Upper lobe of left lung (tissue), 6 donors: ENCODE data around the gene STK10. TPM values are rescaled to one million over a fixed set of nuclear protein-coding genes. Genes with fewer than 3 reads are reported as not detected.

Source experiments
- ATAC-seq, 2 donors: fragments of 200-7000 bp; cut with Tn5 transposase; one replicate each; pipeline ENCODE4 v1.9.1; 2022; ENCODE audit warnings: mild to moderate bottlenecking in 2 of 2, moderate library complexity in 2 of 2; ENCODE audit not compliant: low FRiP score in 2 of 2
- DNase-seq, 2 donors: peaks; one replicate each; pipeline ENCODE4 v3.0.0-alpha.2; 2019 to 2020
- H3K27ac ChIP-seq, 4 donors: fragments of 200-600 bp; sonication (generic); one replicate each; pipeline ENCODE4 v1.5.1; 2016 to 2019
- H3K27me3 ChIP-seq, 4 donors: fragments of 200-600 bp; sonication (generic); one replicate each; pipeline ENCODE4 v1.5.1; 2017 to 2019
- H3K36me3 ChIP-seq, 4 donors: fragments of 200-600 bp; sonication (generic); one replicate each; pipeline ENCODE4 v1.5.1; 2016 to 2019
- H3K4me1 ChIP-seq, 4 donors: fragments of 200-600 bp; sonication (generic); one replicate each; pipeline ENCODE4 v1.5.1; 2018 to 2019
- H3K4me3 ChIP-seq, 4 donors: fragments of 200-600 bp; sonication (generic); one replicate each; pipeline ENCODE4 v1.5.1; 2017 to 2019; ENCODE audit warnings: mild to moderate bottlenecking in 2 of 4, moderate library complexity in 1 of 4
- H3K9me3 ChIP-seq, 4 donors: fragments of 200-600 bp; sonication (generic); one replicate each; pipeline ENCODE4 v1.5.1; 2018 to 2019
- CTCF ChIP-seq, 6 experiments: fragments of 450-650 bp in 4 of 6; fragments of 200-600 bp in 2 of 6; sonication (generic) in 2 of 6; IDR thresholded peaks; one replicate each; pipeline ENCODE4 v1.5.1; 2016 to 2019; ENCODE audit warnings: antibody characterized with exemption in 6 of 6
- EP300 ChIP-seq, 4 donors: sonication (generic); formaldehyde crosslinking; IDR thresholded peaks; one replicate each; pipeline ENCODE4 v1.5.1; 2017; ENCODE audit warnings: antibody characterized with exemption in 4 of 4, control low read depth in 2 of 4
- POLR2A ChIP-seq, 4 donors: fragments of 450-650 bp; IDR thresholded peaks; one replicate each; pipeline ENCODE4 v1.5.1; 2016 to 2017; ENCODE audit warnings: antibody characterized with exemption in 4 of 4, mild to moderate bottlenecking in 2 of 4
- POLR2AphosphoS5 ChIP-seq, 2 donors: sonication (generic); formaldehyde crosslinking; IDR thresholded peaks; one replicate each; pipeline ENCODE4 v1.5.1; 2017; ENCODE audit warnings: antibody characterized with exemption in 2 of 2
- whole genome bisulfite sequencing, 2 donors: methylation state at CpG; one replicate each; pipeline ENCODE4 v1.1.5; 2017 to 2018; 5-methylcytosine and 5-hydroxymethylcytosine counted together
- total RNA-seq, 6 donors: library from RNA; depleted of rRNA in 4 of 6; stranded (reverse); fragments of >200 nt in 4 of 6; gene quantifications; one replicate each; pipeline versions ENCODE4 v1.1.0 to v1.2.1, GENCODE V29; 2016 to 2021
- donor health status: DM: no; HTN: no; CAD: no; lungs with moderate emphysema.
- donor health status: DM: no; HTN: yes; CAD: no; lungs with severe emphysema.

The STK10 gene
- total RNA-seq, 6 donors from 2014 or later: 50.6 to 170 (median 60.5) TPM

GRCh38 chr5:172043865-172044264 lies 144.2 kb downstream of the STK10 start:
- H3K9me3 ChIP-seq: no peaks in the 10 kb centered on the region
- peaks cover 0 to 8% (median 0%) of the 10 kb centered on the region in 4 donors for H3K4me1 ChIP-seq
- no peaks in the 10 kb centered on the region for H3K27me3 ChIP-seq
- TF ChIP-seq POLR2AphosphoS5 (IDR thresholded peaks at IDR 0.05): no peak
- no peak for TF ChIP-seq EP300 (IDR thresholded peaks at IDR 0.05)
- TF ChIP-seq POLR2A (IDR thresholded peaks at IDR 0.05): no peak
- TF ChIP-seq CTCF (IDR thresholded peaks at IDR 0.05): no peak
- no peak overlapping the region for H3K27ac ChIP-seq
- DNase-seq (peak in 1 of 2 donors; percentile 57), ATAC-seq (peak in 1 of 2 donors; percentile 20)
- H3K4me3 ChIP-seq: no peak overlapping the region
- 83 to 87% methylated on average over 13 of the region's 13 CpGs for WGBS, 2 donors
- H3K36me3 ChIP-seq: peaks cover 9 to 44% (median 24%) of the 10 kb centered on the region in 4 donors

DNA sequence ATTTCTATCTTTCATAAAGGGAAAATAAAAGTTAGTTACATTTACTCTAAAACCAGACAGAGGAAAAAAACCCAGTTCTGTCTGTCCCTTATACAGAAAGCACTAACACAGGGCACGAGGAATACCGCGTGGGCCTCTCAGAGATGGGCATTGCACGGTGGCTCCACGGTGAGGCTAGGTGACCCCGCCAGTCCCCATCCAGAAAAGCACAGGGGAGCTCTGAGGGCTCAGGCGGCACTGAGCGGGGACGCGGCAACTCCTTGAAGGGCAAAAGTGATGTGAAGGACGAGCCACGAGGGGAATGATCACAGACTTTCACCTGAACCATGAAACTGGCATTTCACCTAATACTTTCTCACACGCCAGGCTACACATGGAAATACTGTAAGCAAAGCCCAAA lies 145.8 kb downstream of the STK10 start:
- Histone ChIP-seq H3K4me1 (peaks cover 0 to 8% (median 0%) of the 10 kb centered on the region in 4 donors), H3K4me3 (no peak overlapping the region), H3K36me3 (peaks cover 7 to 32% (median 19%) of the 10 kb centered on the region in 4 donors), H3K27me3 (no peaks in the 10 kb centered on the region), H3K9me3 (no peaks in the 10 kb centered on the region), H3K27ac (no peak overlapping the region)
- no peak for TF ChIP-seq POLR2A (IDR thresholded peaks at IDR 0.05)
- no peak for TF ChIP-seq CTCF (IDR thresholded peaks at IDR 0.05)
- TF ChIP-seq EP300 (IDR thresholded peaks at IDR 0.05): no peak
- TF ChIP-seq POLR2AphosphoS5 (IDR thresholded peaks at IDR 0.05): no peak
- 90 to 97% methylated on average over 13 of the region's 13 CpGs for WGBS, 2 donors
- ATAC-seq (no peak), DNase-seq (peak in 1 of 2 donors; percentile 38)

DNA sequence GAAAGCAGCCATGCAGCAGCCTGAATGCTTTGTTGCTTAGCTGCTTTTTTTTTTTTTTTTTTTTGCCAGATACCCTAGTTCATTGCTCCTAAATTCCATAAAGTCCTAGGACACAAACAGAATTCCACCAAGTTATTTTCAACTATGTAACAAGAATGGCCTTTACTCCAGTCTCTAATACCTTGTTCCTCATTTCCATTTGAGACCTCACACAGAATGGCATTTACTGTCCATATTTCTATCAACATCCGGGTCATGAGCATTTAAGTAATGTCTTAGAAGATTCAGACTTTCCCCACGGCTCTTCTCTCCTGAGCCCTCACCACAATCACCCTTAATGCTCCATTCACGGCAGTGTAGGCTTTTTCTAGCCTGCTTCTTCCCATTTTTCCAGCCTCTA lies 149.9 kb downstream of the STK10 start:
- TF ChIP-seq CTCF (IDR thresholded peaks at IDR 0.05) (no peak), POLR2AphosphoS5 (IDR thresholded peaks at IDR 0.05) (no peak), EP300 (IDR thresholded peaks at IDR 0.05) (no peak), POLR2A (IDR thresholded peaks at IDR 0.05) (no peak)
- ATAC-seq (no peak), DNase-seq (no peak)
- no peak overlapping the region for H3K27ac ChIP-seq
- peaks cover 0 to 8% (median 0%) of the 10 kb centered on the region in 4 donors for H3K4me1 ChIP-seq
- H3K36me3 ChIP-seq: peaks cover 0 to 2% (median 1%) of the 10 kb centered on the region in 4 donors
- WGBS, 2 donors: 82 to 84% methylated on average over 3 of the region's 3 CpGs
- H3K4me3 ChIP-seq: no peak overlapping the region
- no peaks in the 10 kb centered on the region for H3K27me3 ChIP-seq
- H3K9me3 ChIP-seq: no peaks in the 10 kb centered on the region

- no peaks in the 10 kb centered on the region for H3K27me3 ChIP-seq
- H3K36me3 ChIP-seq: no peaks in the 10 kb centered on the region
- no peak overlapping the region for H3K27ac ChIP-seq
- DNase-seq (no peak), ATAC-seq (no peak)
- no peaks in the 10 kb centered on the region for H3K9me3 ChIP-seq
- TF ChIP-seq CTCF (IDR thresholded peaks at IDR 0.05) (no peak), POLR2AphosphoS5 (IDR thresholded peaks at IDR 0.05) (no peak), EP300 (IDR thresholded peaks at IDR 0.05) (no peak), POLR2A (IDR thresholded peaks at IDR 0.05) (no peak)
- 31 to 47% methylated on average over 2 of the region's 2 CpGs for WGBS, 2 donors
- H3K4me1 ChIP-seq: peaks cover 0 to 4% (median 0%) of the 10 kb centered on the region in 4 donors
- no peak overlapping the region for H3K4me3 ChIP-seq
Measured at GRCh38 chr5:172035049-172035448, 153.0 kb downstream of the STK10 start.

DNA sequence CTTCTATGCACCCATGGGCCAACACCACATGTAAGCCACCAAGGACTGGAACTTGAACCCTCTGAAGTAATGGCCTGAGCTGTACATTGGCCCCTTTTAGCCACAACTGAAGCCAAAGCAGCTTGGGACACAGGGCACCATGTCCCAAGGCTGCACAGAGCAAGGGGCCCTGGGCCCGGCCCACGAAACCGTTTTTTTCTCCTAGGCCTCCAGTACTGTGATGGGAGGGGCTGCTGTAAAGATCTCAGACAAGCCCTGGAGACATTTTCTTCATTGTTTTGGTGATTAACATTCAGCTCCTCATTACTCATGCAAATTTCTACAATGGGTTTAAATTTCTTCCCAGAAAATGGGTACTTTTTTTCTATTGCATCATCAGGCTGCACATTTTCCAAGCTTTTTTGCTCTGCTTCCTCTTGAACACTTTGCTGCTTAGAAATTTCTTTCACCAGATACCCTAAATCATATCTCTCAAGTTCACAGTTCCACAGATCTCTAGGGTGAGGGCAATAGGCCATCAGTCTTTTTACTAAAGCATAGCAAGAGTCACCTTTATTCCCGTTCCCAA lies 156.0 kb downstream of the STK10 start:
- Histone ChIP-seq H3K36me3 (no peaks in the 10 kb centered on the region), H3K4me1 (no peaks in the 10 kb centered on the region), H3K9me3 (no peaks in the 10 kb centered on the region), H3K4me3 (no peak overlapping the region), H3K27me3 (no peaks in the 10 kb centered on the region), H3K27ac (no peak overlapping the region)
- DNase-seq (no peak), ATAC-seq (no peak)
- WGBS, 2 donors: 97 to 100% methylated on average over 4 of the region's 4 CpGs
- TF ChIP-seq EP300 (IDR thresholded peaks at IDR 0.05) (no peak), POLR2AphosphoS5 (IDR thresholded peaks at IDR 0.05) (no peak), POLR2A (IDR thresholded peaks at IDR 0.05) (no peak), CTCF (IDR thresholded peaks at IDR 0.05) (no peak)
